Stimulated activated CD4-positive, alpha-beta T cell treated with anti-CD3 and anti-CD28 coated beads, Interleukin-4, amount 100 ng/mL, for 24 hours (primary cell): Measurements from ENCODE around the gene SLMAP.
"Not testable (repeated sequence)": the region's sequence is repeated elsewhere in the genome, so short reads cannot be mapped to it uniquely, and the experiment has no call there.

Experiments
- DNase-seq: peaks from one replicate; pipeline ENCODE4 v3.0.0-alpha.2; 2020

The SLMAP gene

DNA sequence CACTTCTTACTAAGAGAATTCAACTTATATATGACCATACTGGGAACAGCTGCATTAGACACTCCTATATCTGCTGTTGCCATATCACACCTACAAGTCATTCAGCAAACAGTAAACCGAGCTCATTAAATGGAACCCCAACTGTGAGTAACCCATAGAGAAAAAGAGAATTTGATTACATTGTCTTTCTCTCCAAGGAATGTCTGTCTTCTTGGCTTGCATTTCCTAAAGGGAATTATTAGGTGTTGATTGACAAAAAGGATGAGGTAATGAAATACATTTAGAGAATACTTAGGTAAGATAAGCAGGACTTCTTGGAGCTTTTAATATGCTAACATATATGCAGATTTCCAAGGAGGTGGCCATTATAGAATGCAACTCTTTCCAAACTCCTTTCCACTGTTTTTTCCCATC is 76.8 kb downstream of the SLMAP start:
- DNase-seq, result no peak

DNA sequence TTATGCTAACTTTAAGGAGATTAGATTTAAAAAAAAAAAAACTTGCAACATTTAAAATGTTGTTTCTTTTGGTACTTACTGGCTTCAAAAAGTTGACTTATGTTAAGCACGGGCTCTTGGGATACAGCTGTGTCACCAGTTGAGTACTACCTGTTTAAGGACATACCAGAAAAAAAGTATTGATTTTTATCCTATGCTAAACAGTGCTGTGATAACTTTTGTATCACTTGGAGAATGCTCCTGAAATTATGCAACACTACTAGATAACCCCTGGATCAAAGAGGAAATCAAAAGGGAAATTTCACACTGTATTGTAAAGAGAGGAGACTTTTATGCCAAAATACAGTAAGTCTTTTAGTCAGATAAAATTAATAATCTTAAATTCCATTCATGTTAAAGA is 77.7 kb downstream of the SLMAP start:
- no peak for DNase-seq

DNA sequence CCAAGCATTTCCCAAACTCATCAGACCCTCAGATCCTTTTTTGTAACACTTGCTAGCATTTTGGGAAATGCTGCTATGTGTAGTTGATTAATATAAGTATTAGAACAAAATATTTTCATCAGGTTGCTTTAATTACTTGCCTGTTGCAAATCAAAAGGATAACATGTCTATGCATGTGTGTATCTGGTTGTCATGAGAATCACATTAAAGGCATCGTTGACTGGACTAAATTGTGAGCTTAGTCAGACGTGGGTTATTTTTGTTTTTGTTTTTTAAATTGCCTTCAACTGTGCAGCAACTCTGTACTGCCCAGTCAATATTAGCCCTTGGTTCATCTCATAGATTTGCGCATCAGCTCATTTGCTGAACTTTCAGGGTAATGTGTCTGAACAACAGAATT is 81.6 kb downstream of the SLMAP start:
- DNase-seq, result no peak

DNA sequence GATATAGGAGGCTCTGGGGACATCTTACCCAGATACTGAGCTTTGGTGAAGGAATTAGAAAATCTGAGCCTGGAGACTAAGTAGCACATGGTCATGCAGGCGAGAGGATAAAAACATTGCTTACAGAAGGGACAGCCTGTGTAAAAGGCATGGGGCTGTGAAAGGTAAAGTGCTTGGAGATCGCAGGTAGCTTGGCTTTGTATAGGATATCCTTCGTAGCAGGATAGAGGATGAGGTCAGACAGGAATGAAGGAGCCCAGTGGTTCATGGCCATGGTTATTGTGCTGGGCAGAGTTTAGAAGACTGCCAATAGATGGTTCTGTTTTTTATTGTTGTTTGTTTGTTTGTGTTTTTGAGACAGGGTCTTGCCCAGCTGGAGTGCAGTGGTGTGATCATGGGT is 82.5 kb downstream of the SLMAP start:
- no peak for DNase-seq

DNA sequence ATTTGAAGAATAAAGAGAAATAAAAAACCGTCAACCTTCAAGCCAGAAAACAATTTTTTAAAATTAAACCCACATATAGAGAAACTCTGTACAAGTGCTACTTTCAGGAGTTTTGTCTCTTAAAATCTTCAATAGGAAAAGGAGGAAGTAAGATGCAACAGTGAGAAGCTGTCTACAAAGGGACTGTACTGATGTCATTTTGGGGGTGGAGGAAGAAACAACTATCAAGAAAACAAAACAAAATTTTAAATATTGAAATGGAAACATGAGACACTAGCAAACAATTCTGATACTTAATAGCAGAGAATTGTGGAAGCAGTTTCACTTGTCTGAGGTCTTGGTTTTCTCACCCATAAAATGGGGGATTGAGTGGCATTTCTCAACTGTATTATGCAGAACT is 84.4 kb downstream of the SLMAP start:
- no peak for DNase-seq

DNA sequence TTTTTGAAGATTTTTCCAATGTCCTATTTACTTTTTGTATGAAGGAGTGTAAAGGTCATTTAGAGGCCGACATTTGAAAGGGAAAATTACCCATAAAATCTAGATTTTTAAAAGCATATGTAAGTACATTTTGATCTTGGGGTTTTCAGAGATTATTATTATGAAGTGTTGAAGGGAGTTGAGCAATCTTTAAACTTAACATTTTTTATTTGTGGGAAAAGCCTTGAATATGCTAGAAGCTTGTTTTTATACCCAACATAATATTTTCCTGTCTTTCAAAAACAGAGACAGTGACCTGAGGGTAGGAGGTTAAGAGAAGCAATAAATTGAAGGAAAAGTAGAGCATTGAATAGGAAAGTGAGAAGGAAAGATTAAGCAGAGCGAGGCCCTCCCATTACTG is 85.7 kb downstream of the SLMAP start:
- DNase-seq, result no peak

DNA sequence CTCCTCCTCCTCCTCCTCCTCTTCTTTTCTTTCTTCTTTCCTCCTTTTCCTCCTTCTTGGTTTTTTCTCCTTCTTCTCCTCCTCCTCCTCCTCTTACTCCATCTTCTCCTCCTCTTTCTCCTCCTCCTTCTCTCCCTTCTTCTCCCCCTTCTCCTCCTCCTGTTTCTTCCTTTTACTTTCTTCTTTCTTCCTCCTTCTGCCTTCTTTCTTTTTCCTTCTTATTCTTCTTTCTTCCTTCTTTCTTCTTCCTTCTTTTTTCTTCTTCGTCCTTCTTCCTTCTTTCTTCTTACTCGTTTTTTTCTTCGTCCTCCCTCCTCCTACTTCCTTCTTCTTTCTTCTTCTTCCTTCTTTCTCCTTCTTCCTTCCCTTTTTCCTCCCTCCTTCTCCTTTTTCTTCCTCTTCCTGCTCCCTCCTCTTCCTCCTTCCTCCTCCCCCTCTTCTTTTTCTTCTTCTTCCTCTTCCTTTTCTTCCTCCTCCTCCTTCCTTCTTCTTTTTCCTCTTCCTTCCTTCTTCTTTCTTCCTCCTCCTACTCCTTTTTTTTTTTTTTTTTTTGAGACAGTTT is 92.1 kb downstream of the SLMAP start:
- no peak for DNase-seq

DNA sequence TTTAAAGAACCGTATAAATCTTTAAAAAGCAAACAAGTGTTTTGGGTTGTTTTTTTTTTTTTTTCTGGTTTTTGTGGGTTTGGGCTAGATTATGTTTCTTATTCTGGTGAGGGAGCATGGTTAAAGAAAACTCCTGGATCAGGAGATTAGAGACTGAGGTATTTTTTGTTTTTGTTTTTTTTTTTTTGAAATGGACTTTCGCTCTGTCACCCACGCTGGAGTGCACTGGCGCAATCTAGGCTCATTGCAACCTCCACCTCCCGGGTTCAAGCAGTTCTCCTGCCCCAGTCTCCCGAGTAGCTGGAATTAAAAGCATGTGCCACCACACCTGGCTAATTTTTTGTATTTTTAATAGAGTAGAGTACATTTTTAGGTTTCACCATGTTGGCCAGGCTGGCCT is 95.2 kb downstream of the SLMAP start:
- no peak for DNase-seq

DNA sequence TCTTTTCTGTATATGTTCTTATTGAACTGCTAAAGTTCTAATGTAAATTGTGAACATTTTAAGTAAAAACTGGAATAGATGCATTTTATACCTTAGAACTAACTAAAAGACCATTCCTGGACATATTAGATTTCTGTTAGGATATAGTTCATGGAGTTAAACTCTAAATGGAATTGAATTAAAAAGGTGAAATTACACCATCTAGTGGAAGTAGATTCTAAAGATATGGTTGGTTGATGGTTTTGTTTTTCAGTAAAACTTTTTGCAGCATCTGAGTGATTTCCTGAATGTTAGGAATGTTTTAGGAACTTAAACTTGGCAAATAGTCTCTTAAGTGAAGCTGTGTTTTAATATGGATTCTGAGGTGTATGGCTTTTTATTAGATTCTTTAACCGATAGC is 96.8 kb downstream of the SLMAP start:
- no peak for DNase-seq

DNA sequence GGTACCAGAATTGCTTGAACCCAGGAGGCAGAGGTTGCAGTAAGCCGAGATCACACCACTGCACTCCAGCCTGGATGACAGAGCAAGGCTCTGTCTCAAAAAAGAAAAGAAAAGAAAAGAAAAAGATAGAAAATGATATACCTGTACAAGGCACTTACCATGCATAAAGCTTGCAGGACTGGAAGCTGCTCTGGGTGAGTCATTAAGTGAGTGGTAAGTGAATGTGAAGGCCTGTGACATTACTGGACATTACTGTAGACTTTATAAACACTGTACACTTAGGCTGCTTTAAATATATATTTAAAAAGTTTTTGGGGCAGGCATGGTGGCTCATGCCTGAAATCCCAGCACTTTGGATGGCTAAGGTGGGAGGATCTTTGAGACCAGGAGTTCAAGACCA is 99.2 kb downstream of the SLMAP start:
- DNase-seq, result no peak

DNA sequence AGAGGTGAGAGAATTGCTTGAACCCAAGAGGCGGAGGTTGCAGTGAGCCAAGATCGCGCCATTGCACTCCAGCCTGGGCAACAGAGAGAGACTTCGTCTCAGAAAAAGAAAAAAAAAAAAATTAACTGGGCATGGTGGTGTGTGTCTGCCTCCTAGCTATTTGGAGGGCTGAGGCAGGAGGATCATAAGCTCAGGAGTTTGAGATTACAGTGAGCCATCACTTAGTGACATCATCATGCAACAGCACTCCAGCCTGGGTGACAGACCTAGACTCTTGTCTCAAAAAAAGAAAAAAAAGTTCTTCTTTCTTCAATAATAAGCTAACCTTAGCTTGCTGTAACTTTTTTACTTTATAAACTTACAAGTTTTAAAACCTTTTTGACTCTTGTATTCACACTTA is 99.8 kb downstream of the SLMAP start:
- DNase-seq, result no peak

DNA sequence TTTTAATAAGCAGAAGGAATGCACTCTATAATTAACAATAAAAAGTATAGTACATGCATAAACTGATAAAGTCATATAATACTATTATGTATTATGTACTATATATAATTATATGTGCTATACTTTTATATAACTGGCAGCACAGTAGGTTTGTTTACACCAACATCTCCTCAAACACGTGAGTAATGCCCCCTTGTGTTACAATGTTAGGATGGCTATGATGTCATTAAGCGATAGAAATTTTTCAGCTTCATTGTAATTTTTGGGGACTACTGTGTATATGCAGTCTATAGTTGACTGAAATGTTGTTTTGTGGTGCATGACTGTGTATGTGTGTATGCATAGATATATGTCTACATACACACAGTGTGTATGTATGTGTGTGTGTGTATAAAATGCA is 100.6 kb downstream of the SLMAP start:
- no peak for DNase-seq

DNA sequence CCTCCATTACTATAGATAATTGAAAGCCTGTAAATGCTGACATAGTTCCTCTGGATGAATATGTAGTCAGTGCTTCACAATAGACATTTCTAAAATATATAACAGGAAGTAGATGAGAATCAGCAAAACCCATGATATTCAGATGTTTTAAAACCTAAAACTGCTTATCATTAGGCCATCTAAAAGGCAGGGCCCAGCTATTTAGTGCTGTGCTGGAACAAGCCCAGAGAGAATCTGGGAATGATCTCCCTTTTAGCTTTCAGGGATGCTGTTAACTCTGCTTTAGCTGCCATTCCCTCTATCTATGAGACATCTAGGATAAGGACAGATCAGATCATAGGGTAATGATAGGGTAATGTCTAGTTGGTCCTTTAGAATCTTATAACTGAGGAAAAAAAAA is 106.8 kb downstream of the SLMAP start:
- DNase-seq, result no peak

DNA sequence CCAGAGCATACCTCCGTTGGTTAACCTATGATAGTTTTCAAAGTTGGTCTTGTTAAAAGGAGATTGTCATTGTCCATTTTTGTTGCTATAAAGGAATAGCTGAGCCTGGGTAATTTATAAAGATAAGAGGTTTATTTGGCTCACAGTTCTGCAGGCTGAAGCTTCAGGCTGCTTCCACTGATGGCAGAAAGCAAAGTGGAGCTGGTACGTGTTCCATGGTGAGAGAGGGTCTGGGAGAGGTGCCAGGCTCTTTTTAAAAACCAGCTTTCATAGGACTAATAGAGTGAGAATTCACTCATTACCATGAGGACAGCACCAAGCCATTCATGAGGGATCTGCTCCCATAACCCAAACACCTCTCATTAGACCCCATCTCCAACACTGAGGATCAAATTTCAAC is 107.3 kb downstream of the SLMAP start:
- no peak for DNase-seq

DNA sequence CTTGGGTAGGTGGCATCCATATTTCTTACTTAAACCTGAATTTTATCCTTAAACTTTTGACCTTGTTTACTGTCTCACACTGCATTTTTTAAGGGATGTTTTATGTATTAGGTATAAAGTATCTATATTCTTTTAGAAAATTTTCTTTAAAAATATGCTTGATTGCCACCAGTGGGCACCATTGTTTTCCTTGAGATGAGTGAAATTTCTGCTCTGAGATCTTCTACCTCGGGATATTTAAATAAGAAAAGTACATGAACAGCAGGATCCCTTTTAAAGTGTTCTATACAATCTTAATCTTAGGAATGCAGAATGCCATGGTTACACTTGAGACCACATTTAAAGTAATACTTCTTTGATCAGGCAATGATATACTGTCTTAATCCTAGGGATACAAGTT is 108.7 kb downstream of the SLMAP start:
- DNase-seq, result no peak

DNA sequence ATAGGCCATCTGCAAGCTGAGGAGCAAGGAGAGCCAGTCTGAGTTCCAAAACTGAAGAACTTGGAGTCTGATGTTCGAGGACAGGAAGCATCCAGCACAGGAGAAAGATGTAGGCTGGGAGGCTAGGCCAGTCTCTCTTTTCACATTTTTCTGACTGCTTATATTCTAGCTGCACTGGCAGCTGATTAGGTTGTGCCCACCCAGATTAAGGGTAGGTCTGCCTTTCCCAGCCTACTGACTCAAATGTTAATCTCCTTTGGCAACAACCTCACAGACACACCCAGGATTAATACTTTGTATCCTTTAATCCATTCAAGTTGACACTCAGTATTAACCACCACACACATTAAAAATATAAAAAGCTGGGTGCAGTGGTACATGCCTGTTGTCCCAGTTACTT is 113.0 kb downstream of the SLMAP start:
- DNase-seq, result not testable (repeated sequence)

DNA sequence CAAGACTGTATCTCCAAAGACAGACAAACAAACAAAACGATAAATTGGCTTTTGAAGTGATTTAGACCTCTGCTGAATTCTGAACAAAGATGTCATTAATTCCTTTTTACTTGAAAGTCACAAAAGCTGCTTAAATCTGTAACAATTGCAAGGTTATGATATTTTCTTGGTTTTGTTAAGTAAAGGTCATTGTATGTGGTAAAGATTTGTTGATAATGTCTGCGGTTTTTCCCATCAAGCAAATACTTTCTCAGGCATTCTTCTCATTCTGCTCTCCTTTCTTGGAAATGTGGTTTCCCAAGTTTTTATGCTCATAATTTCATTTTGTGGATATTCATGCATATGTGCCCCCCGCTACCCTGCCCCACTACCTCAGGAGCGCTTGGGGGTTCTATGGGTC is 116.5 kb downstream of the SLMAP start:
- no peak for DNase-seq

DNA sequence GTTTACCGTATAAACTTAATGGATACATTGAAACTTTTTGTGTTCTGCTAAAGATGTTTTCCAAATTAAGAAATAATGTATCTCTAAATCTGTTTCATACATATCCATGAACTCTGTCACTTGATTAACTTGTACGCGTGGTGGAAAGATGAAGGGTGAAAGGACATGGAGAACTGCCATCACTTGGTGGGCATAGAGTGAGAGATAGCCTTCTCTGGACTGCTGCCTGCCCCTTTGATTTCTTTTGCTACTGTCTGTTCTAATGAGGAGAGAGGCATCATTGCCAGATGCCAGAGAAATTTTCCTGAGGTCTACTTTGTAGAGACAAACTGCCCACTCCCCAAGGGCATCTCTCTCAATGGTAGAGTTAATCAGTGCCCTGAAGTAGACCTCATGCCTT is 120.5 kb downstream of the SLMAP start:
- no peak for DNase-seq

DNA sequence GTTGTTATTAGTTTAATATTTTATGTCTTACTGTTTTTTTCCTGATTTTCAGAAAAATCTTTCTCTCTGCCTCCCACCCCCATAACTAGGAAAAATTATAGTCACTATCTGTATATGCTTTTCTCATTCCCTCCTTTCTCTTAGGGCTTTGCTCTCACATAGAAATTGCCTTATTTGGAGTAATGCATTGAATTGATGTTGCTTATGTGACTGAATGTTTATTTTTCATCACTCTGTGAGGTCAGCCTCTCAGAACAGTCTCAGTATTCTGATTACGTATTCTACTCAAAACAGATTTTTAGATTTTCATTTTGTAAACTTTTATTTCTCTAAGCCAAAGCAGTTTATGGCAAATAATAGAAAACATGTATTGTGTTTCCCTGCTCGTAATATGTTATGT is 121.0 kb downstream of the SLMAP start:
- no peak for DNase-seq

DNA sequence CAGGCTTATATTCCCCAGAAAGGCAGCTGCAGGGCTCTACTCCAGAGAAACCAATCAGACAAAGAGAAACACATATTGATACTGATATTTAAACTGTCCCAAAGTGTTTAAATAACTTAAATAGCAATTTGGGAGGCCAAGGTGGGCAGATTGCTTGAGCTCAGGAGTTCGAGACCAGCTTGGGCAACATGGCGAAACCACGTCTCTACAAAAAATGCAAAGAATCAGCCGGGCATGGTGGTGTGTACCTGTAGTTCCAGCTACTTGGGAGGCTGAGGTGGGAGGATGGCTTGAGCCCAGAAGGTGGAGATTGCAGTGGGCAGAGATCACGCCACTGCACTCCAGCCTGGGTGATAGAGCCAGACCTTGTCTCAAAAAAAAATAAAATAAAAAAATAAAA is 128.3 kb downstream of the SLMAP start:
- DNase-seq, result not testable (repeated sequence)

DNA sequence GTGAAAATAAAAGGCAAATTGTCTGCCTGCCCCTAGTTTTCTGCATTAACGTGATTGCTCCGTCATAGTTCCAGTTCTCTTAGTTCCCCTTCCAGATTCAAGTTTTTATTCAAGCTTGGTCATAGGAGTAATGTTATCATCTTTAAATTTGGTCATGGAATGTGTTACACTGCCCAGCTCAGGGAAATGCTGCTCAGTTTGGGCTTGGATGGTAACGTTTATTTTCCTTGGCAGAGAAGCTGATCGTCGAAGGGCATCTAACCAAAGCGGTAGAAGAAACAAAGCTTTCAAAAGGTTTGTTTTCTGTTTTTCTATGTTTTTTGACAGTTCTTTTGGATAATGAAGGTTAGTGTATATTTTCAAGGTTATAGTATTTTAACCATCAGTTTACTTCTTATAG is 133.7 kb downstream of the SLMAP start:
- DNase-seq, result no peak

DNA sequence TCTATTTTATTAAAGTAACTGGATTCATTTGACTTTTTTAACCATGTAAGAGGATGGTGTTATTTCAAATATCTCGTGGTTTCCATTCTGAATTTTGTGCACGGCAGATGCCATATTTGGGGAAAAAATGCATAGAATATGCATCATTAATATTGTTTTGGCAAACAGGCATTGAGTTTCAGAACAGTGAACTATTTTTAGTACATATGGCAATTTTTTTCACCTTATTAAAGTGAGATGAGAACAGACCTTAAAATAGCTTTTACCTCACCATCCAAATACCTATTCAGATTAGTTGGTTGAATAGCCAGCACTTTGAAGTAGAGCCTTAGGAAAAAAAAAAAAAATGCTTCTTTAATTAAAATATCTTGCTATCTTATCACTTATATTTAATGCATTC is 134.8 kb downstream of the SLMAP start:
- no peak for DNase-seq

DNA sequence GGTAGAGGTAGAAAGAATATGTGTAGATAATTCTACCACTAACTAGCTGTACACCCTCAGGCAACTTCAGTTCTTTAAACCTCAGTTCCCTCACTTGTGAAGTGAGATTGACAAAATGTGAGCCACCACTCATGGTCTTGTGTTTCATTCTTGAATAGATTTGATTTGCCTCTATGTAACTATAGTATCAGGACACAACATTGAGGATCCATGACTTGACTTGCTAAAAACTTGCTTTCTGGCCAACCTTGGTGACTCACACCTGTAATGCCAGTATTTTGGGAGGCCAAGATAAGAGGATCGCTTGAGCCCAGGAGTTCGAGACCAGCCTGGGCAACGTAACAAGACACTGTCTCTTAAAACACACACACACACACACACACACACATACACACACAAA is 136.3 kb downstream of the SLMAP start:
- no peak for DNase-seq

DNA sequence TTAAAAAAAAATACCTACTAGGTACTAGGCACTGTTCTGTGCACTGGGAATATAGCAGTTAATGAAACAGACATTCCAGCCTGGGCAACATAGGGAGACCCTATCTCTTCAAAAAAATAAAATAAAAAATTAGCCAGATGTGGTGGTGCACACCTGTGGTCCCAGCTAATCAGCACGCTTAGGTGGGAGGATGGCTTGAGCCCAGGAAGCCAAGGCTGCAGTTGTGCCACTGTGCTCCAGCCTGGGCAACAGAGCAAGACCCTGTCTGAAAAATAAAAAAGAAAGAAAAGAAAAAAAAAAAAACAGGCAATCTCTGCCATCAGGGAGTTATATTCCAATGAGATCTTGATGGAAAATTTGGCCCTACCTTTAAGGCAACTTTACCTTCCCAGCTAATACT is 137.0 kb downstream of the SLMAP start:
- no peak for DNase-seq

DNA sequence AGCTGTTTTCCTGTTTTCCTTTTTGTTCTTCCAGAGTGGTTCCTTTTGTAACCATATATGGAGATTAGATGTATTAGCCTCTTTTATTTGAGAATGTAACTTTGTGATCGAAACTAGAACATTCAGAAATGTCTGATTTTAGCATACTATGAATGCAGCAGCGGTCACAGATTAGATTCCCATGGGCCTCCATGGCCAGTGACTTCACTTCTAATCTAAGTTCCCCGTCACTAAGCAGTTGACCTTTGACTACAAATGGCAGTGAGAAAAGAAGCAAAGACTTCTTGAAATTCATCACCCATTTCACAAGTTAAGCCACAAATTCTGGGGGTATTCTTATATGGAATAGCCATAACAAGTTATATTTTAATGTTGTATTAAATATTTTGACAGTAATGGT is 137.6 kb downstream of the SLMAP start:
- DNase-seq, result no peak

DNA sequence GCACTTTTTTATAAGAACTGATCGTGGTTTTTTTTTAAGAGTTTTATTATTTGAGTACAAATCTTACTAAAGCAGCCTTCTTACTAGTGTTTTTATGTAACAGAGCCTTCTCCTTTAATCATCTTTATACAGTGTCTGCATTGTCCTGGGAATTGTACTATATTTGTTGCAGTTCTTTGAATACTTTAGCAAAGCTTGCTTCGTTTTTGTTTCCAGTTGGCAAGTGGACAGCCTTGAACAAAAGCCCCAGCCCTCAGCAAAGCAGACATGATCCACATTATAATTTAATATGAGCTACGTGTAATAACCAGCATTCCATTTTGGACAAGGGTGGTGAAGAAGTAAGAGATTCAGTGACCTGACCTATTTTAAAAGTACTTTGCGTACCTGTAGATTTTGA is 139.9 kb downstream of the SLMAP start:
- DNase-seq, result no peak
